Panc1 (cell line): Measurements from ENCODE around the gene DIDO1. TPM values are rescaled to one million over a fixed set of nuclear protein-coding genes. Genes with fewer than 3 reads are reported as not detected.
A peak's percentile ranks its signal among the peaks of the same experiment; 100 is the strongest.

Experiments used
- ATAC-seq: fragments of 200-7000 bp; cut with Tn5 transposase; 2 replicates; pipeline ENCODE4 v1.9.1; 2020; ENCODE audit warnings: mild to moderate bottlenecking, moderate library complexity
- BruUV-seq: library from RNA; stranded (reverse); fragments of 400-500 nt; replicated peaks from 2 replicates; lab custom pipeline; 2021; lab: Mats Ljungman, UMichigan
- CTCF ChIA-PET: fragments of 300-600 bp; sonication (Branson Sonifier 250); formaldehyde crosslinking; loops from one replicate; lab custom pipeline; 2022; ENCODE audit warnings: antibody characterized with exemption; lab: Charles Lee
- POLR2A ChIA-PET: fragments of 300-600 bp; sonication (Branson Sonifier 250); formaldehyde crosslinking; loops from one replicate; lab custom pipeline; 2022; ENCODE audit warnings: antibody characterized with exemption; lab: Charles Lee
- DNase-seq: peaks from one replicate; pipeline ENCODE4 v3.0.0-alpha.2; 2010; ENCODE audit warnings: low read depth, low spot score
- H3K27ac ChIP-seq: 2 replicates; pipeline ENCODE4 v1.5.1; 2011; ENCODE audit warnings: mild to moderate bottlenecking, low read length, inconsistent platforms
- H3K27me3 ChIP-seq: fragments of 200-500 bp; sonication (Bioruptor generic); 2 replicates; pipeline ENCODE4 v1.6.0; 2014; ENCODE audit warnings: low read length, inconsistent platforms; ENCODE audit not compliant: control insufficient read depth, insufficient read depth
- H3K36me3 ChIP-seq: fragments of 200-500 bp; sonication (Bioruptor generic); 2 replicates; pipeline ENCODE4 v1.5.1; 2014; ENCODE audit warnings: inconsistent platforms, mild to moderate bottlenecking, low read length, moderate library complexity; ENCODE audit not compliant: control insufficient read depth, insufficient read depth
- H3K4me1 ChIP-seq: 2 replicates; pipeline ENCODE4 v1.5.1; 2011; ENCODE audit warnings: inconsistent platforms, mild to moderate bottlenecking, low read length, moderate library complexity; ENCODE audit not compliant: control insufficient read depth, insufficient read depth
- H3K4me3 ChIP-seq, 2 experiments: 2 replicates each; pipeline ENCODE4 v1.5.1; 2011 to 2012; ENCODE audit warnings: low read depth in 2 of 2, low read length in 2 of 2, mild to moderate bottlenecking in 2 of 2, inconsistent platforms in 1 of 2, moderate library complexity in 1 of 2
- H3K9me3 ChIP-seq: fragments of 200-500 bp; sonication (Bioruptor generic); 2 replicates; pipeline ENCODE4 v1.5.1; 2014; ENCODE audit warnings: low read depth, mild to moderate bottlenecking, inconsistent platforms, low read length, moderate library complexity; ENCODE audit not compliant: control insufficient read depth, insufficient read depth
- CTCF ChIP-seq: fragments of 450-650 bp; IDR thresholded peaks from 2 replicates; pipeline ENCODE4 v1.5.1; 2017; ENCODE audit warnings: mild to moderate bottlenecking
- POLR2AphosphoS5 ChIP-seq: IDR thresholded peaks from 2 replicates; pipeline ENCODE4 v1.6.1; 2012; ENCODE audit warnings: mild to moderate bottlenecking, low read depth, low read length, moderate library complexity
- REST ChIP-seq, 2 experiments: IDR thresholded peaks; 2 replicates each; pipeline ENCODE4 v1.6.1; 2011 to 2012; ENCODE audit warnings: low read depth in 2 of 2, control low read depth in 1 of 2, low read length in 1 of 2, mild to moderate bottlenecking in 1 of 2, moderate library complexity in 1 of 2; ENCODE audit not compliant: insufficient read depth in 1 of 2
- SIN3A ChIP-seq: IDR thresholded peaks from 2 replicates; pipeline ENCODE4 v1.6.1; 2012; ENCODE audit warnings: low read depth, mild to moderate bottlenecking, low read length, moderate library complexity, borderline replicate concordance; ENCODE audit not compliant: insufficient read depth
- TCF7L2 ChIP-seq: IDR thresholded peaks from 2 replicates; pipeline ENCODE4 v1.6.1; 2011; ENCODE audit warnings: mild to moderate bottlenecking, low read depth, low read length, inconsistent platforms
- in situ Hi-C: cut with HindIII; loops from 2 replicates; pipeline ENCODE4 v1.10.0; 2016; ENCODE audit warnings: low sequenced_read_pairs, low pct_unique_long_range_greater_than_20kb
- intact Hi-C: fragments of 100-400 bp; cut with micrococcal nuclease; formaldehyde crosslinking; loops from one replicate; pipeline ENCODE4 v1.10.0; 2022; ENCODE audit not compliant: unreplicated experiment
- total RNA-seq: library from RNA; stranded (reverse); gene quantifications from one replicate; pipeline ENCODE4 v1.2.1, GENCODE V29; 2021; ENCODE audit not compliant: unreplicated experiment

DIDO1 gene
- total RNA-seq, 1 experiment from 2014 or later, result 57.3 TPM

GRCh38 chr20:62900692-62901584 lies 25.4 kb downstream of the DIDO1 start:
- Histone ChIP-seq H3K27me3 (no peaks in the 10 kb centered on the region), H3K27ac (no peak overlapping the region), H3K4me1 (peaks cover 24% of the 10 kb centered on the region), H3K36me3 (peaks cover 34% of the 10 kb centered on the region), H3K9me3 (no peaks in the 10 kb centered on the region), H3K4me3 (no peak overlapping the region)
- DNase-seq (no peak), ATAC-seq (peak; percentile 65)
- CTCF ChIA-PET, result interaction anchor here (0.9 to 1.1 kb wide), 2 partner anchors 22 to 78 kb away, joined by 3 read pairs; no protein-coding TSS in a partner anchor
- POLR2A ChIA-PET, result interaction anchor here (0.9 kb wide), 1 partner anchor 15 kb away, joined by 13 read pairs; no protein-coding TSS in a partner anchor
- BruUV-seq, result no TSS peak
- intact Hi-C loops, result no loop called here
- in situ Hi-C loops, result no loop called here
- TF ChIP-seq SIN3A (no peak), CTCF (no peak; the same call in 1 of the 2 replicates), POLR2AphosphoS5 (no peak; the same call in 1 of the 2 replicates), TCF7L2 (no peak), REST (IDR thresholded peaks at IDR 0.05; ENCODE audit: insufficient read depth in 1 of 2, low read depth in 2 of 2, low read length in 1 of 2) (no peak)

GRCh38 chr20:62900052-62900691 lies 26.1 kb downstream of the DIDO1 start:
- H3K36me3 ChIP-seq, result peaks cover 29% of the 10 kb centered on the region
- H3K27ac ChIP-seq, result no peak overlapping the region
- in situ Hi-C loops (no loop called here), intact Hi-C loops (no loop called here)
- ChIA-PET POLR2A (no interaction called here), CTCF (interaction anchor here (1.0 kb wide), 1 partner anchor 10 kb away, joined by 3 read pairs; no protein-coding TSS in a partner anchor)
- H3K27me3 ChIP-seq, result no peaks in the 10 kb centered on the region
- H3K9me3 ChIP-seq, result no peaks in the 10 kb centered on the region
- DNase-seq (no peak), ATAC-seq (peak; percentile 94)
- no peak overlapping the region for H3K4me3 ChIP-seq
- TF ChIP-seq REST (IDR thresholded peaks at IDR 0.05; ENCODE audit: insufficient read depth in 1 of 2, low read depth in 2 of 2, low read length in 1 of 2), result no peak
- TF ChIP-seq TCF7L2, result no peak
- TF ChIP-seq CTCF, result peak; percentile 93
- no TSS peak for BruUV-seq
- H3K4me1 ChIP-seq, result peaks cover 24% of the 10 kb centered on the region
